DMS114 treated with DMSO at 0.1 percent for 48 hours (cell line): ENCODE data around the gene DDX47.
A peak's percentile ranks its signal among the peaks of the same experiment; 100 is the strongest.

Source experiments
- DNase-seq: peaks from one replicate; lab custom pipeline; 2025; ENCODE audit not compliant: unreplicated experiment; lab: John Stamatoyannopoulos, UW

The DDX47 gene

GRCh38 chr12:12813120-12814101 lies at the start of gene DDX47:
TSS of gene DDX47 (plus strand) at chr12:12813346. CDS start at chr12:12813368, 22 bp downstream.
- peak; percentile 92 for DNase-seq

DNA sequence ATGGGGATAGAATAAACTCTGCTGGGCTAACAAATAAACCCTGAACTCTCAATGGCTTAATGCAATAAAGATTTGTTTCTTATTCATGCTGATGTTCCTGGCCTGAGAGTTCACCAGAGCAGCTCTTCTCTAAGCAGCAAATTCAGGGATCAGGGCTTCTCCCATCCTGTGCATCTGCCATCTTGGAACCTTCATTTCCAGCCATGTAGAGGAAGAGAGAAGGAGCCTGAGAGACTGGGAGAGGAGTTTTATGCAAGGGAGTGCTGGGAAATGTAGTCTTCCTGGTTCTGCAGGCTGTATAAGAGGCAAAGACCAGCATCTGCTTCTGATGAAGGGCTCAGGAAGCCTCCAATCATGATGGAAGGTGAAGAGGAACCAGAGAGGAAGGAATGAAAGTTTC lies 48.3 kb upstream of the DDX47 start:
- DNase-seq: no peak

GRCh38 chr12:12770262-12770661 lies 42.9 kb upstream of the DDX47 start:
- no peak for DNase-seq

DNA sequence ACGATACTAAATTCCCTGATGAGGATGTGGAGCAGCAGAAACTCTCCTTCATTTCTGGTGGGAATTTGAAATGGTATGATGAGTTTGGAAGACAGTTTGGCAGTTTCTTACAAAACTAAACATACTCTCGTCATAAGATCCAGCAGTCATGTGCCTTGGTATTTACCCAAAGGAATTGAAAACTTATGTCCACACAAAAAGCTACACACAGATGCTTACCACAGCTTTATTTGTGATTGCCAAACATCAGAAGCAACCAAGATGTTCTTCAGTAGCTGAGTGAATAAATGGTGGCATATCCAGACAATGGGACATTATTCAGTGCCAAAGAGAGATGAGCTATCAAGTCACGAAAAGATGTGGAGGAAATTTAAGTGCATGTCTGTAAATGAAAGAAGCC lies 38.4 kb upstream of the DDX47 start:
- DNase-seq: no peak

- DNase-seq: no peak
These were observed 36.9 kb upstream of the DDX47 start for GRCh38 chr12:12776261-12776660.

DNA sequence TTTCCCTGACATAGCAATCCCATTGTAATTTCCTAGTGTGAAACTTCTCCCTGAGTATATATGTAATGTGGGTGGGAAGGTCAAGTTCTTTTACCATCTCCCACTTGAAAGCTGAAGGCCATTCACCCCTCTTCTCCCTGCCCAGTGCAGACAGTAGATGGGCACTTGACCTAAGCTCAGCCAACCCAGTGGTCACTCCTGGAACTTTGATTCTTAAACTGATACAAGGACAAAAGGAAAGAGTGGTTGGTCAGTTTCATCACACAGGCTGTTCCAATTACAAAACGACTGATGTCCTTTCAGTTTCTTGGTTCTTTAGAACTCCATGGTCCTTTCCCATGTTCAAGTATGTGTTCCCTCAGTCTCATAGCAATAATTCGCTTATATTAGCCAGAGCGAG lies 36.1 kb upstream of the DDX47 start:
- DNase-seq: no peak

DNA sequence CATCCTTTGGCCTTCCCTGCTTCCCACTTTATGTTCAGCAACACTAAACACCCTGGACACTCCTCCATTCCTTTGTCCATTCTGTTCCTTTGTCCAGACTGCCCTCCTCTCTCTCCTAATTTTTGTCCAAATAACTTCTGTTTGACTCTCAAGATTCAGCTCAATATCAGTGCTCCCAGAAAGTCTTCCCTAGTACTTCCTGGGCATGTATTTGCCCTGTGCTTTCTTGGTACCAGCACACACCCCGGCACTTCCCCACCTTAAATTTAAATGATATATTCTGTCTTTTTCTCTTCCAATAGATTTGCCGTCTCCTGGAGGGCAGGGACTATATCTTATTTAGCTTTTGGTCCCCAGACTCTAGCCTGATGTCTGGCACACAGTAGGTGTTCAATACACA lies 34.1 kb upstream of the DDX47 start:
- DNase-seq: no peak

GRCh38 chr12:12779529-12779928 lies 33.6 kb upstream of the DDX47 start:
- no peak for DNase-seq

DNA sequence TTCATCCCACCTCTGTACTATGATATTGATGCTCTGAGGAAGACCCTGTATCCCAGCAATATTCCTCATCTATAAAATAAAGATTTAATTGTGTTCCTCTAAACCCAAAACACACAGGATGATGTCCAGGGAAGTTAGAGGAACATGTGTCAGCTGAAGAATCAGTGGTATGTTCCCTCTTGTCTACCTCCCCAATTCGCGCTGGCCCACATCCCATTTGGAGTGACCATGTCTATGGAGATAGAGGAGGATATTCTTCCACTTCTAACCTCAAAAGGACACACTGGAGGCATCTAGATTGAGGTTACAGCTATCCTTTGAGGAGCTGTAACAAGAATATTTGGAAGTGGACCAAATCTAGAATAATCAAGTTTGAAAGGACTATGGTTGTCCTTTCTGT lies 29.0 kb upstream of the DDX47 start:
- no peak for DNase-seq

DNA sequence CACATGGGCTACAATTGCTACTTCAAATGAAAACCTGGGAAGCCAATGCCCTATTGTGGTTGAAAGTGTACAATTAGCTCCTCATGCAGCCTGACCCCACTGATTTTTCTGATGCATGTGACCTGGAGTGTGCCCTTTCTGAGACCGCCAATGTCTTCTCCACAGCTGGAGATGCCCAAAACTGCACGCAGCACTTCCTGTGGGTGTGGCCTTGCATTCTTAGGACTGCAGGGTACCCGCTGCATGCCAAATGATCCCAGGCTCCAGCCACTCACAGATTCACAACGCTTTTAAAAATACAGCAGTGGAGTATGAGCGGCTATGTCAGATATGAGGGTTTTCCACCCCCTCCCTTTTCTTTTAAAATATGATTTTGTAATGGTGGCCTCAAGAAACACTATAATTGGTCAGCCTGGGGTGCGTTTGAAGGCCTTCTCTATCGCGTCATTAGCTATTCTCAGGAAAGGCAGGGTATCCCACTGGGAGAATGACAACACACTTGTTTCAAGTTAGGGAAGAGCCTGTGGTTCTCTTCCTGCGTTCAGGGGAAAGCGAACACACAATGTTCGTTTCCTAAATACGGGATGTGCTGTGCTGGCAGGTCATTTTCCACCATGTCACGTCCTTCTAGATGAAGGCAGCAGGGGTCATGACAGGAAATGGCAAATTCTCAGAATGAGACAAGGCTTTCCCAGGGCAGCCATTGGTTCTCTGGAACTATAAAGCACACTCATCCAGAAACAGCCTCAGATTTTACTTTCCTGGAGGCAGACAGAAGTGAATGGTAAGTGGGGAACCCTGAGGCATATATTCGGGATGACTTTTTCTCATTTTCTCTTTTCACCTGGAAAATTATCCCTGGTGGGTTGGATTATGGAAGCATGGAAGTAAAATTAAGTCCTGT lies 28.0 kb upstream of the DDX47 start, which contains the start of gene APOLD1:
APOLD1 (plus strand) TSS at position 749 of the 904 bp plus-strand sequence; CDS start at position 782, 33 bp downstream.
- no peak for DNase-seq

DNA sequence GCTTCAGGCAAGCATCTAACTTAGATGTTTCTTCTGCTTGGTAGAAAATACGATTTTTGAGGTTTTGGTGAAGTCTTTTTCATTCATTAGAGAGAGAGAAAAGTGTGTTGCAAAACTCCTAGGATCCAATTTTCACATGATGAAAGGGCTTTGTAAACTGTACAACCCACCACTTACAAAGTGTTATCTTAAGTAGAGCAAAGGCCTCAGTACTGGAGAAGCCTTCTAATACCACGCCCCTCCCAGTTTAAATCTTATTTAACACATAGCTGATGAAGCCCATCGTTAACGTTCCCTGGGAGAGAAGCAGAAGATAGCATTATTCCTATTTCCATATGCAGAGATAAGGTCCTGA lies 26.8 kb upstream of the DDX47 start:
- no peak for DNase-seq

DNA sequence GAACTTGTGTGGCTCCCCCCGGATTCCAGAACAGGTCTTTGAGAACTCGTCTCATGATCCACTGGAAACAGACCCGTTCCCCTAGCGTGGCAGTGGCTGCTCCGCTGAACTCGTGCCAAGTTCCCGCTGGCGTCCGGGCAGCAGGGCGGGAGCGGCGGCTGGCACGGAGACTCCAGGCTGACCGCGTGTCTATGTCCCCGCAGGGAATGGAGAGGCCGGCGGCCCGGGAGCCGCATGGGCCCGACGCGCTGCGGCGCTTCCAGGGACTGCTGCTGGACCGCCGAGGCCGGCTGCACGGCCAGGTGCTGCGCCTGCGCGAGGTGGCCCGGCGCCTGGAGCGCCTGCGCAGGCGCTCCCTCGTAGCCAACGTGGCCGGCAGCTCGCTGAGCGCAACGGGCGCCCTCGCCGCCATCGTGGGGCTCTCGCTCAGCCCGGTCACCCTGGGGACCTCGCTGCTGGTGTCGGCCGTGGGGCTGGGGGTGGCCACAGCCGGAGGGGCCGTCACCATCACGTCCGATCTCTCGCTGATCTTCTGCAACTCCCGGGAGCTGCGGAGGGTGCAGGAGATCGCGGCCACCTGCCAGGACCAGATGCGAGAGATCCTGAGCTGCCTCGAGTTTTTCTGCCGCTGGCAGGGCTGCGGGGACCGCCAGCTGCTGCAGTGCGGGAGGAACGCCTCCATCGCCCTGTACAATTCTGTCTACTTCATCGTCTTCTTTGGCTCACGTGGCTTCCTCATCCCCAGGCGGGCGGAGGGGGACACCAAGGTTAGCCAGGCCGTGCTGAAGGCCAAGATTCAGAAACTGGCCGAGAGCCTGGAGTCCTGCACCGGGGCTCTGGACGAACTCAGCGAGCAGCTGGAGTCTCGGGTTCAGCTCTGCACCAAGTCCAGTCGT lies 26.2 kb upstream of the DDX47 start:
- peak; percentile 68 for DNase-seq

DNA sequence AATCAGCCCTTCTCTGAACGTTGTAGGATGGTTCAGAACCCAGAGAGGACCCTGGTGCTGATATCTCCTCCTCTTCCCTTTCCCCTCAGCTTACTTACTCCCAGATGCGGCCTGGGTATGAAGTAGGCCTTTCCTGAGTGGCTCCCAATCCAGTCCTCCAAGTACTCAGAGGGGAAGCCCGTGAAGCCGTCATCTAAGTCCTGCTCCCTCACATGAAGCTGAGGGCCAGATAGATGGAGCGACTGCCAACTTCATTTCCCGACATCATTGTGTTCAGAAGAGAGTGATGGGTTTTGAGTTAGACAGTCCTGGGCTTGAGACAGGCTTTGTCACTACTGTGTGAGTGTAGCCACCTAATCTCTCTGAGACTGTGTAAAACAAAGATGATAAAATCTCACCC lies 25.0 kb upstream of the DDX47 start:
- DNase-seq: no peak

DNA sequence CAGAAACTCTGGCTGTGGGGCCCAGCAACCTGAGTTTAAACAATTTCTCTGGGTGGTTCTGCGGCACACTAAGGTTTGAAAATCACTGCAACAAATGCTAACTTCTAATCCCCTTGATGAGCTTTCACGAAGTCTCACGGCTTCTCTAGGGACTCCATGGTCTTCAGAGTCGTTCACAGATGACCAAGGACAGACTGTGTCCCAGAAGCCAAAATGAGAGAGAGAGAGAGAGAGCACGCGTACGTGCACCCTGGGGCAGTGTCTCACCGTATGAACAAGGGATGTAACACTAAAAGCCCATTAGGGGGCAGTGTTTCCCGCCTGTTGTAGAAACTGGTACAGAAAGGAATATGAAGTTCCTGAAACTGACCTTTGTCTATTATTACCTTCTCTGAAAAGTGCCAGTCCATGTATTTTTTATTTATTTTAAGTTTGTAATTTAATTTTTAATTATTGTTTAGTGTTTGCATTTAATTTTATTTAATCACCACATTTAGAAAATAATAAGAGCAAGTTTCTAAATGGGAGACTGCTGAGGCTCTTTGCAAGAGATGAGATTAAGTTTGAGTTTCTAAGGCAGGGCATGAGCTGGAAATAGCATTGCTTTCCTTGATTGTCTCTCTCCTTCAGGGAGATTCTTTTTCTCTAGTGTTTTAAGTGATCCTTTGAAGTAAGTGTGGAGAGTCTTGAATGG lies 24.3 kb upstream of the DDX47 start:
- DNase-seq: peak; percentile 74

DNA sequence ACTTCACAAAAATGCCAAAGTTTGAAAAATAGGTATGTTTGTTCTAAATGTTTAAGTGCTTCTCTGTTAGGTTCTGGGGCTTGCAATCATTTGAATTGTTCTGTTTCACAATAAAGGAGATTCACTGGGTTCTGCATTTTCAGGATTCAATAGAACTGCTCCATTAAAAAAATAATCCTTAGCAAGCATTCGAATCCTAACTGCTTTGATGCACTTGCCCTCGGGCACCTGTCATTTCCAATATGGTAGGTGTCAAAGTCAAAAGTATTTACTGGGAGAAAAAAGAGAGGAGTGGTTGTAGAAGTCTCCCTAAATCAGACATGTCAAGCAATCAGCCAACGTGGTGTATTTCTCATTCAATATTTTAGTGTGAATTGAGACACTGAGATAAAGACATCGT lies 22.2 kb upstream of the DDX47 start:
- no peak for DNase-seq

GRCh38 chr12:12791756-12792369 lies 21.3 kb upstream of the DDX47 start:
- DNase-seq: no peak

GRCh38 chr12:12792421-12792820 lies 20.7 kb upstream of the DDX47 start:
- no peak for DNase-seq

GRCh38 chr12:12794686-12795085 lies 18.5 kb upstream of the DDX47 start:
- DNase-seq: no peak

GRCh38 chr12:12796171-12796570 lies 17.0 kb upstream of the DDX47 start:
- no peak for DNase-seq
